HG03521 (cell line): ENCODE measurements around the gene ESYT2.
"Not testable (repeated sequence)": the region's sequence is repeated elsewhere in the genome, so short reads cannot be mapped to it uniquely, and the experiment has no call there.

Experiments
- ATAC-seq: cut with Tn5 transposase; IDR thresholded peaks from one replicate; pipeline ENCODE4 v1.9.1; 2021; ENCODE audit warnings: mild to moderate bottlenecking, moderate library complexity; ENCODE audit not compliant: unreplicated experiment

ESYT2 gene

GRCh38 chr7:158829342-158830210, at the start of gene ESYT2:
Gene ESYT2 (minus strand): TSS chr7:158829509. CDS start chr7:158829418, 91 bp downstream.
- peak; percentile 83 for ATAC-seq

GRCh38 chr7:158878151-158879079, 49.1 kb upstream of the ESYT2 start:
- not testable (repeated sequence) for ATAC-seq

- no peak for ATAC-seq
These were observed 47.7 kb upstream of the ESYT2 start for GRCh38 chr7:158876984-158877383.

- no peak for ATAC-seq
These were observed 40.6 kb upstream of the ESYT2 start for GRCh38 chr7:158869876-158870275.

GRCh38 chr7:158868764-158869410, 39.6 kb upstream of the ESYT2 start:
- no peak for ATAC-seq

- no peak for ATAC-seq
These were observed 38.1 kb upstream of the ESYT2 start for GRCh38 chr7:158867214-158867984.

- ATAC-seq = no peak
These were observed 36.7 kb upstream of the ESYT2 start for GRCh38 chr7:158865977-158866376.

GRCh38 chr7:158865462-158865922, 36.2 kb upstream of the ESYT2 start:
- no peak for ATAC-seq

- ATAC-seq = no peak
These were observed 35.5 kb upstream of the ESYT2 start for GRCh38 chr7:158864833-158865232.

GRCh38 chr7:158864507-158864820, 35.2 kb upstream of the ESYT2 start:
- ATAC-seq = no peak

GRCh38 chr7:158863611-158864506, 34.5 kb upstream of the ESYT2 start:
- peak; percentile 29 for ATAC-seq

- peak; percentile 47 for ATAC-seq
These were observed 33.8 kb upstream of the ESYT2 start for GRCh38 chr7:158862985-158863610.

- ATAC-seq = no peak
These were observed 32.8 kb upstream of the ESYT2 start for GRCh38 chr7:158861936-158862704.

GRCh38 chr7:158861004-158861787, 31.9 kb upstream of the ESYT2 start:
- no peak for ATAC-seq

- ATAC-seq = no peak
These were observed 31.1 kb upstream of the ESYT2 start for GRCh38 chr7:158860394-158860793.

- ATAC-seq = no peak
These were observed 29.5 kb upstream of the ESYT2 start for GRCh38 chr7:158858592-158859503.
